Measurements from ENCODE around the gene GUCA1C. TPM values are rescaled to one million over a fixed set of nuclear protein-coding genes. Genes with fewer than 3 reads are reported as not detected.

The GUCA1C gene
- total and polyA plus RNA-seq, 10 of the 15 experiments (the other 5 are each of a cell fraction or from before 2014, with no cell fraction given) = not detected

GRCh38 chr3:108998436-108998835, 44.8 kb upstream of the GUCA1C start (continued):
- TF ChIP-seq, protein P1, sequence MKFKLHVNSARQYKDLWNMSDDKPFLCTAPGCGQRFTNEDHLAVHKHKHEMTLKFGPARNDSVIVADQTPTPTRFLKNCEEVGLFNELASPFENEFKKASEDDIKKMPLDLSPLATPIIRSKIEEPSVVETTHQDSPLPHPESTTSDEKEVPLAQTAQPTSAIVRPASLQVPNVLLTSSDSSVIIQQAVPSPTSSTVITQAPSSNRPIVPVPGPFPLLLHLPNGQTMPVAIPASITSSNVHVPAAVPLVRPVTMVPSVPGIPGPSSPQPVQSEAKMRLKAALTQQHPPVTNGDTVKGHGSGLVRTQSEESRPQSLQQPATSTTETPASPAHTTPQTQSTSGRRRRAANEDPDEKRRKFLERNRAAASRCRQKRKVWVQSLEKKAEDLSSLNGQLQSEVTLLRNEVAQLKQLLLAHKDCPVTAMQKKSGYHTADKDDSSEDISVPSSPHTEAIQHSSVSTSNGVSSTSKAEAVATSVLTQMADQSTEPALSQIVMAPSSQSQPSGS (IDR thresholded peaks at IDR 0.05; ENCODE audit: low read length) = no peak

DNA sequence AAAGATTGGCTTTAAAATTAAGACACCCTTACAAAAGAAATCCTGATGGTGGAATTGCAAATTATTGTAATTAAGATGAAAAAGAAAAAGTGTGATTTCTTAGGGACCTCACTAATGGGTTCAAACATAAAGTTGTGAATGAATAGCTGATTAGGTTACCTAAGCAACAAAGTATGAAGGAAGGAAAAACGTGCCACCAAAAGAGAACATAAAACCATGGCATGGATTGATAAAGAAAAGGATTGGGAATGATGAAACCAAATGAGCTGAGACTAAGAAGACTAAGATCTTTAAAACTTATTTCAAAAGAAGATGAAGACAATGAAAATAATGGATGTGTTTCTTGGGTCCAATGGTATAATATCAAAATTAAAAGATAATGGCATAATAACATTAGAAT, 32.2 kb upstream of the GUCA1C start:
- no peak overlapping the region for H3K4me2 ChIP-seq (ENCODE audit: control insufficient read depth, insufficient read depth)
- no TSS peak for BruUV-seq (replicated peaks)
- ChIA-PET RAD21 (ENCODE audit: unreplicated experiment) (no interaction called here), POLR2A (no interaction called here), CTCF (interaction anchor here (2.5 kb wide), 1 partner anchor 38 kb away, joined by 9 read pairs; no protein-coding TSS in a partner anchor), SMC1A (ENCODE audit: uncharacterized antibody, unreplicated experiment) (no interaction called here)
- H3K79me2 ChIP-seq (ENCODE audit: control insufficient read depth, insufficient read depth, low read length) = no peaks in the 10 kb centered on the region
- no peak for DNase-seq (ENCODE audit: low read depth, low spot score)
- no peak for ATAC-seq
- H3K9ac ChIP-seq (ENCODE audit: control insufficient read depth, insufficient read depth, low read length) = no peak overlapping the region
- H3K4me1 ChIP-seq (ENCODE audit: control insufficient read depth, insufficient read depth, low read length) = no peaks in the 10 kb centered on the region
- no peak for TF ChIP-seq ZSCAN29 (IDR thresholded peaks at IDR 0.05)
- no peak for TF ChIP-seq ETV6 (conservative IDR thresholded peaks at IDR 0.05 in 1 of 2, IDR thresholded peaks at IDR 0.05 in 1 of 2; ENCODE audit: borderline replicate concordance in 1 of 2, low read depth in 1 of 2)
- no peak for TF ChIP-seq YBX1 (IDR thresholded peaks at IDR 0.05)
- TF ChIP-seq HDGF (IDR thresholded peaks at IDR 0.05) = no peak
- TF ChIP-seq BHLHE40 (IDR thresholded peaks at IDR 0.05; ENCODE audit: borderline replicate concordance in 1 of 2, low read depth in 2 of 2, low read length in 1 of 2) = no peak
- no peak for TF ChIP-seq ZNF24 (IDR thresholded peaks at IDR 0.05)
- no peak for TF ChIP-seq MAX (IDR thresholded peaks at IDR 0.05; ENCODE audit: low read depth, low read length)
- no peak for TF ChIP-seq ZNF687 (IDR thresholded peaks at IDR 0.05)
- no peaks in the 10 kb centered on the region for H4K20me1 ChIP-seq (ENCODE audit: control insufficient read depth, insufficient read depth)
- no peaks in the 10 kb centered on the region for H3K9me3 ChIP-seq (replicated peaks; ENCODE audit: control insufficient read depth, insufficient read depth, low read length)
- no peaks in the 10 kb centered on the region; a peak in 1 of 4 replicates for H3K27me3 ChIP-seq (replicated peaks in 1 of 2; ENCODE audit: control insufficient read depth in 2 of 2, insufficient read depth in 2 of 2, low read length in 1 of 2)
- H3K4me3 ChIP-seq = no peak overlapping the region
- WGBS (ENCODE audit: insufficient coverage, insufficient replicate concordance, low lambda C conversion rate, missing lambda C conversion rate) = 0% methylated on average over 1 of the region's 1 CpG
- intact Hi-C loops (cut with micrococcal nuclease; ENCODE audit: unreplicated experiment) (no loop called here), in situ Hi-C loops (cut with MboI) (no loop called here)
- H3K27ac ChIP-seq (ENCODE audit: control insufficient read depth, insufficient read depth) = no peak overlapping the region
- FAIRE-seq = no peak
- no peak overlapping the region for H2AFZ ChIP-seq (ENCODE audit: control insufficient read depth, low read depth, low read length)
- no peaks in the 10 kb centered on the region for H3K36me3 ChIP-seq (ENCODE audit: control insufficient read depth in 2 of 2, insufficient read depth in 2 of 2, low read length in 1 of 2)

Data from GM12878 (cell line).